Measurements from ENCODE around the gene MORF4L1.
"Not testable (repeated sequence)": the region's sequence is repeated elsewhere in the genome, so short reads cannot be mapped to it uniquely, and the experiment has no call there.

MORF4L1 gene

GRCh38 chr15:78859971-78860719 is 12.5 kb upstream of the MORF4L1 start:
- peak; percentile 88 for FAIRE-seq

- not testable (repeated sequence) for FAIRE-seq
Measured at GRCh38 chr15:78865585-78865984, 7.1 kb upstream of the MORF4L1 start.

- not testable (repeated sequence) for FAIRE-seq
Measured at GRCh38 chr15:78866031-78866430, 6.7 kb upstream of the MORF4L1 start.

GRCh38 chr15:78866803-78867202 is 5.9 kb upstream of the MORF4L1 start:
- FAIRE-seq: no peak

GRCh38 chr15:78868366-78868765 is 4.3 kb upstream of the MORF4L1 start:
- no peak for FAIRE-seq

GRCh38 chr15:78871483-78872127 is 1.1 kb upstream of the MORF4L1 start:
- not testable (repeated sequence) for FAIRE-seq

- FAIRE-seq: no peak
Measured at GRCh38 chr15:78872972-78873792, 492 bp downstream of the MORF4L1 start.

- no peak for FAIRE-seq
Measured at GRCh38 chr15:78873793-78874765, 1.4 kb downstream of the MORF4L1 start.

- FAIRE-seq: no peak
Measured at GRCh38 chr15:78875107-78875914, 2.6 kb downstream of the MORF4L1 start.

GRCh38 chr15:78876954-78877353 is 4.3 kb downstream of the MORF4L1 start:
- not testable (repeated sequence) for FAIRE-seq

- FAIRE-seq: no peak
Measured at GRCh38 chr15:78878356-78878755, 5.7 kb downstream of the MORF4L1 start.

GRCh38 chr15:78879517-78880241 is 7.0 kb downstream of the MORF4L1 start:
- no peak for FAIRE-seq

- no peak for FAIRE-seq
Measured at GRCh38 chr15:78880242-78880533, 7.5 kb downstream of the MORF4L1 start.

GRCh38 chr15:78880813-78881212 is 8.1 kb downstream of the MORF4L1 start:
- FAIRE-seq: no peak

GRCh38 chr15:78881681-78882080 is 9.0 kb downstream of the MORF4L1 start:
- FAIRE-seq: no peak

GRCh38 chr15:78889000-78889399 is 16.3 kb downstream of the MORF4L1 start:
- FAIRE-seq: no peak

- no peak for FAIRE-seq
Measured at GRCh38 chr15:78893538-78893937, 20.8 kb downstream of the MORF4L1 start.

- FAIRE-seq: no peak
Measured at GRCh38 chr15:78895471-78895870, 22.8 kb downstream of the MORF4L1 start.

GRCh38 chr15:78898540-78898939 is 25.9 kb downstream of the MORF4L1 start:
- FAIRE-seq: no peak

GRCh38 chr15:78900819-78901533 is 28.3 kb downstream of the MORF4L1 start:
- not testable (repeated sequence) for FAIRE-seq

Measured in TTC549 (cell line).